GM20000 (cell line): ENCODE results near the gene SLC35A4.

Experiments
- DNase-seq: peaks from one replicate; pipeline ENCODE4 v3.0.0; 2012; ENCODE audit warnings: low spot score
- TF ChIP-seq, protein P1 (sequence below): IDR thresholded peaks from 2 replicates; pipeline ENCODE4 v1.5.1; 2012; ENCODE audit warnings: mild to moderate bottlenecking, control low read depth; ENCODE audit errors: extremely low read depth, missing control alignments

SLC35A4 gene

DNA sequence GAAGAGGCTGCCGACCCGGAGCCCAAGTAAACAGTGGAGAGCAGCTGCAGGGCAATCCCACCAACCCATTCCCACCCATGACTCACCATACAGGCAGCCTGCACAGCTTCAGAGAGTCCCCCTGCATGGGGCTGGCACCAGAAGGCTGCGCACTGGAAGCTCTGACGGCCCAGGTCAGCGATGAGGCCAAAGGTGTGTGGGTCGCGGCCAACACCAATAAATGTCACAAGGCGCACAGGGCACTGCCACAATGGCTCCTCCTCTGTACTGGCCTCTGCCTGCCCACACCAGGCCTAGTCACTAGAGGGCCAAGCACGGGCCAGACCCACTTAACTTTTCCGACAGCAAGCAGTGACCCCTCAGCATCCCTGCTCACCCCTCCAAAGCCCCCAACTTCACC lies 4.4 kb upstream of the SLC35A4 start:
- TF ChIP-seq, protein P1, sequence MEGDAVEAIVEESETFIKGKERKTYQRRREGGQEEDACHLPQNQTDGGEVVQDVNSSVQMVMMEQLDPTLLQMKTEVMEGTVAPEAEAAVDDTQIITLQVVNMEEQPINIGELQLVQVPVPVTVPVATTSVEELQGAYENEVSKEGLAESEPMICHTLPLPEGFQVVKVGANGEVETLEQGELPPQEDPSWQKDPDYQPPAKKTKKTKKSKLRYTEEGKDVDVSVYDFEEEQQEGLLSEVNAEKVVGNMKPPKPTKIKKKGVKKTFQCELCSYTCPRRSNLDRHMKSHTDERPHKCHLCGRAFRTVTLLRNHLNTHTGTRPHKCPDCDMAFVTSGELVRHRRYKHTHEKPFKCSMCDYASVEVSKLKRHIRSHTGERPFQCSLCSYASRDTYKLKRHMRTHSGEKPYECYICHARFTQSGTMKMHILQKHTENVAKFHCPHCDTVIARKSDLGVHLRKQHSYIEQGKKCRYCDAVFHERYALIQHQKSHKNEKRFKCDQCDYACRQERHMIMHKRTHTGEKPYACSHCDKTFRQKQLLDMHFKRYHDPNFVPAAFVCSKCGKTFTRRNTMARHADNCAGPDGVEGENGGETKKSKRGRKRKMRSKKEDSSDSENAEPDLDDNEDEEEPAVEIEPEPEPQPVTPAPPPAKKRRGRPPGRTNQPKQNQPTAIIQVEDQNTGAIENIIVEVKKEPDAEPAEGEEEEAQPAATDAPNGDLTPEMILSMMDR, result no peak
- no peak for DNase-seq

DNA sequence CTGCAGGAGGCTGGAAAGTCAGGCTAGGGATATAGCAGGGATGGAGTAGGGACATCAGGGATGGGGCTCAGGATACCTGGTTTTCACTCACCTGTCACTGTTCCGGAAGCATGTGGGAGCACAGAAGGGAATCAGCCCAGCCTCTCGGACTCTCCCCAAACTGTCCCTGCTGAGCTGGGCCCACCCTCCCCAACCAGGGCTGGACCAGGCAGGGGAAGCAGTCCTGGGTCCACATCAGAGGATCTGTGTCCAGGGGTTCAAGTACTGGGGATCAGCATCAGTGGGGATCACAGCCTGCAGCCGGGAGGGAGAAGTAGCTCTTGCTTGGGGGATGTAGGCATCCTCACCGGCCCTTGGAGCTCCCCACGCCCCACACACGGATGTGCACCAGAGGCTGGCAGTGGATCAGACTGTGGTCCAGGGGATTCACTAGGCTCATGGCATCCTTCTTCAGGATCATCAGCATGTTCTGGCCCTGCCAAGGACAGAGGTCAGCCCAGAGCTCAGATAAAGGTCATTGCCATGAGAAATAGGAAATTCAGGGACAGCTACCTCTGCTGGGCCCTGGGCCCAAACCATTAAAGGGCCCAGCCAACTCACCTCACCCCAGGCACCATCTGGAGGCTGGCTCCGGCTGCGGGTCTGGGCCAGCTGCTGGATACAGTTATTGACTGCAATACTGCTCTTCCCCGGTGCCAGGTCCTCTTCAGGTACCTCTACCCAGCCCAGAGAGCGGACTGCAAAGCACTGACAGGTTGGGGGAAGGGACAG lies 2.7 kb upstream of the SLC35A4 start:
- TF ChIP-seq, protein P1, result no peak
- DNase-seq, result no peak

GRCh38 chr5:140563596-140563995 lies 1.0 kb upstream of the SLC35A4 start:
- TF ChIP-seq, protein P1, result no peak
- DNase-seq, result no peak

DNA sequence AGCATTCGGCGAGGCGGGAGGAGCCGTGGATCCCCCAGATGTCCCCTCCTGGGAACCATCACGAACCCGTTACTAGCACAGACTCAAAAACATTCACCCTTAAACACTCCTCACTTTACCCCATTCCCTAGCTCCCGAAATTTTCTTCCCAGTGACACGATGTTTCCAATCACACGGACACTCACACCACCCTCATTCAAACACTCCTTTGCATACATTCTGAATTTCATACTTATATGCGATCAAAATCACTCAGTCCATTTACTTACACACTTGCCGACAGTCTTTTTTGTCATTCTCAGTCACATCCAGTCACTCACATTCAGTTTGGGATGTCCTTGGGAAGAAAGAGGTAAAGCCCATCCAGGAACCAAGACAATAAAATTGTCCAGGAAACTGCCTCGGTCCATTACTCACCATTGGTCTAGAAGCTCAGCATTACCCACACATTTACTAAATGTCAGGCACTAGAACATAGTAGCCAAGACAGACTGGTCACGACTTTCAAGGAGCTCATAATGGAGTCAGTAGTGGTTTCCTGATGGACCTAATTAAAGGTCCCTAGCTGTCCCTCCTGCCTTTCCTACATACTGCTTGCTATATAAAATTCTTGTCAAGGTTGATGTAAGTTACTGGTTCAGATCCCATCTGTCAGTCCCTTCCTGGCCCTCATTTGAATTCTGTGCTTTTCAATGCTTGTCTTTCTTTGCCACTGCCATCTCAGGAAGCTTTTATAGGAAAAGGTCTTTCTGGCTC lies 574 bp downstream of the SLC35A4 start:
- no peak for DNase-seq
- TF ChIP-seq, protein P1, result no peak

DNA sequence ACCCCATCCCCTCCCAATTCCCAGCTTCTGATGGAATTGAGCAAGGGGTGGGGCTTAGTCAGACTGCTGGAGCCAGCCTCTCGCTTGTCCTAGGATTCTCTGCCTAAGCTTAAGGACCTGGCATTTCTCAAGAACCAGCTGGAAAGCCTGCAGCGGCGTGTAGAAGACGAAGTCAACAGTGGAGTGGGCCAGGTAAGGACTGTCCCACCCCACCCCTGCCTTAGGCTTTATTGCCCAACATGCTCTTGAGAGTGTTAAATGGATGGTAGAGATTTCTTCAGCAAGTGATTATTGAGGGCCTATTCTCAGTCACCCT lies 1.1 kb downstream of the SLC35A4 start:
- TF ChIP-seq, protein P1, result no peak
- DNase-seq, result no peak

DNA sequence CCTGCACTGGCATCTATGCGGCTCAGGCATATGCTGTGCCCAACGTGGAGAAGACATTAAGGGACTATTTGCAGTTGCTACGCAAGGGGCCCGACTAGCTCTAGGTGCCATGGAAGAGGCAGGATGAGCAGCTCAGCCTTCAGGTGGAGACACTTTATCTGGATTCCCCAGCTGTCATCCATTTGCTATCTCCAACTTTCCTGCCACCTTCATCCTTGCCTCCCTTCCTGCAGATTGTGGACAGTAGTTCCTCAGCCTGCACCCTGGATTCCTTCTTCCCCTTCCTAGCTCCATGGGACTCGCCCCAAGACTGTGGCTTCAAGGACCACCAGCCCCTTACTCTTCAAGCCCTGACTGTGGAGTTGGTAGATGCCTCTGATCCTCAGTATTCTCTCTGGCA lies 2.0 kb downstream of the SLC35A4 start:
- TF ChIP-seq, protein P1, result no peak
- DNase-seq, result no peak

- DNase-seq, result no peak
- TF ChIP-seq, protein P1, result no peak
Measured at GRCh38 chr5:140567136-140567818, 2.6 kb downstream of the SLC35A4 start.
